HCT116 (cell line): ENCODE data around the gene ZBTB16. TPM values are rescaled to one million over a fixed set of nuclear protein-coding genes. Genes with fewer than 3 reads are reported as not detected.

Source experiments
- ATAC-seq: fragments of 200-7000 bp; cut with Tn5 transposase; 2 replicates; pipeline ENCODE4 v1.9.1; 2020; ENCODE audit warnings: mild to moderate bottlenecking, moderate library complexity
- BruUV-seq: library from RNA; stranded (reverse); fragments of 400-500 nt; replicated peaks from 2 replicates; lab custom pipeline; 2021; lab: Mats Ljungman, UMichigan
- CTCF ChIA-PET: fragments of 300-600 bp; sonication (Branson Sonifier 250); formaldehyde crosslinking; loops from one replicate; lab custom pipeline; 2021; ENCODE audit warnings: antibody characterized with exemption; lab: Charles Lee
- POLR2A ChIA-PET: fragments of 300-600, 350-600 bp; sonication (Branson Sonifier 250); formaldehyde crosslinking; loops from one replicate; lab custom pipeline; 2021; ENCODE audit warnings: antibody characterized with exemption; lab: Charles Lee
- RAD21 ChIA-PET, 2 experiments: fragments of 300-600 bp; sonication (Branson Sonifier 250); formaldehyde crosslinking; loops; one replicate each; lab custom pipeline; 2023; ENCODE audit warnings: low total read pairs in 2 of 2; ENCODE audit not compliant: uncharacterized antibody in 2 of 2, unreplicated experiment in 2 of 2, low non-redundant PET in 1 of 2; lab: Charles Lee
- DNase-seq: peaks from one replicate; pipeline ENCODE4 v3.0.0-alpha.2; 2010; ENCODE audit warnings: low read depth, low spot score
- H2AFZ ChIP-seq: fragments of 200-600 bp; shearing (Covaris generic), sonication (generic); 2 replicates; pipeline ENCODE4 v1.6.1; 2017; ENCODE audit warnings: low read depth, mixed run types, mixed read lengths, antibody characterized with exemption, low read length; ENCODE audit not compliant: poor library complexity, severe bottlenecking
- H3K27ac ChIP-seq: 2 replicates; pipeline ENCODE4 v1.5.1; 2012; ENCODE audit warnings: low read depth, low read length
- H3K27me3 ChIP-seq: fragments of 200-600 bp; sonication (generic); 2 replicates; pipeline ENCODE4 v1.6.1; 2016; ENCODE audit warnings: mixed run types, low read length, mixed read lengths; ENCODE audit not compliant: insufficient read depth
- H3K36me3 ChIP-seq, 2 experiments: fragments of 200-500 bp in 1 of 2; fragments of 200-600 bp in 1 of 2; sonication (Bioruptor generic) in 1 of 2; sonication (generic) in 1 of 2; 2 replicates each; pipeline versions ENCODE4 v1.5.1 to v1.6.1; 2014 to 2016; ENCODE audit warnings: low read length in 2 of 2, inconsistent platforms in 1 of 2, mixed read lengths in 1 of 2, mixed run types in 1 of 2; ENCODE audit not compliant: insufficient read depth in 2 of 2, control insufficient read depth in 1 of 2
- H3K4me1 ChIP-seq, 2 experiments: fragments of 200-600 bp in 1 of 2; sonication (generic) in 1 of 2; 2 replicates each; pipeline versions ENCODE4 v1.5.1 to v1.6.1; 2012 to 2017; ENCODE audit warnings: low read length in 2 of 2, inconsistent platforms in 1 of 2, mild to moderate bottlenecking in 1 of 2, mixed read lengths in 1 of 2, mixed run types in 1 of 2, moderate library complexity in 1 of 2; ENCODE audit not compliant: insufficient read depth in 2 of 2, control insufficient read depth in 1 of 2
- H3K4me2 ChIP-seq: fragments of 200-600 bp; sonication (generic); 2 replicates; pipeline ENCODE4 v1.6.1; 2017; ENCODE audit warnings: mixed run types, low read length, mixed read lengths
- H3K4me3 ChIP-seq, 2 experiments: fragments of 200-600 bp in 1 of 2; sonication (generic) in 1 of 2; replicated peaks in 1 of 2; 2 replicates each; pipeline ENCODE4 v1.5.1; 2011 to 2016; ENCODE audit warnings: low read length in 2 of 2, control low read depth in 1 of 2, low read depth in 1 of 2, mild to moderate bottlenecking in 1 of 2, mixed read lengths in 1 of 2, mixed run types in 1 of 2
- H3K79me2 ChIP-seq: fragments of 200-600 bp; sonication (generic); 2 replicates; pipeline ENCODE4 v1.6.1; 2017; ENCODE audit warnings: mild to moderate bottlenecking, mixed run types, low read length, moderate library complexity, mixed read lengths; ENCODE audit not compliant: insufficient read depth
- H3K9ac ChIP-seq: fragments of 200-600 bp; sonication (generic); 2 replicates; pipeline ENCODE4 v1.6.1; 2016; ENCODE audit warnings: low read length, mixed read lengths
- H3K9me2 ChIP-seq: fragments of 200-600 bp; sonication (generic), shearing (Covaris generic); 2 replicates; pipeline ENCODE4 v1.6.1; 2017; ENCODE audit warnings: mixed run types, mild to moderate bottlenecking, moderate library complexity; ENCODE audit not compliant: insufficient read depth
- H3K9me3 ChIP-seq, 2 experiments: fragments of 200-500 bp in 1 of 2; fragments of 200-600 bp in 1 of 2; sonication (Bioruptor generic) in 1 of 2; sonication (generic) in 1 of 2; 2 replicates each; pipeline ENCODE4 v1.6.1; 2014 to 2017; ENCODE audit warnings: low read length in 2 of 2, mixed read lengths in 2 of 2, inconsistent platforms in 1 of 2, low read depth in 1 of 2, mild to moderate bottlenecking in 1 of 2, mixed run types in 1 of 2, moderate library complexity in 1 of 2; ENCODE audit not compliant: control insufficient read depth in 1 of 2, insufficient read depth in 1 of 2
- H4K20me1 ChIP-seq: fragments of 200-600 bp; sonication (generic), shearing (Covaris generic); 2 replicates; pipeline ENCODE4 v1.6.1; 2017; ENCODE audit warnings: mixed run types, mild to moderate bottlenecking, moderate library complexity; ENCODE audit not compliant: insufficient read depth
- CEBPB ChIP-seq: IDR thresholded peaks from 2 replicates; pipeline ENCODE4 v1.6.1; 2012; ENCODE audit warnings: low read depth
- ELF1 ChIP-seq: IDR thresholded peaks from 2 replicates; pipeline ENCODE4 v1.6.1; 2012; ENCODE audit warnings: low read depth, borderline replicate concordance
- EZH2 ChIP-seq: fragments of 200-600 bp; sonication (generic); IDR thresholded peaks from 2 replicates; pipeline ENCODE4 v1.6.1; 2017; ENCODE audit warnings: antibody characterized with exemption, mixed run types
- EZH2phosphoT487 ChIP-seq: fragments of 200-600 bp; IDR thresholded peaks from 2 replicates; pipeline ENCODE4 v1.6.1; 2018; ENCODE audit warnings: antibody characterized with exemption, borderline replicate concordance
- FOSL1 ChIP-seq: IDR thresholded peaks from 2 replicates; pipeline ENCODE4 v1.6.1; 2012; ENCODE audit warnings: low read depth
- JUND ChIP-seq: IDR thresholded peaks from 2 replicates; pipeline ENCODE4 v1.6.1; 2012
- MAX ChIP-seq: IDR thresholded peaks from 2 replicates; pipeline ENCODE4 v1.6.1; 2012
- POLR2A ChIP-seq: IDR thresholded peaks from 2 replicates; pipeline ENCODE4 v1.7.0; 2011; ENCODE audit warnings: borderline replicate concordance; ENCODE audit not compliant: insufficient read depth, insufficient read length; ENCODE audit errors: extremely low read depth
- SP1 ChIP-seq: IDR thresholded peaks from 2 replicates; pipeline ENCODE4 v1.6.1; 2012; ENCODE audit warnings: low read depth
- SRF ChIP-seq: IDR thresholded peaks from 2 replicates; pipeline ENCODE4 v1.6.1; 2012; ENCODE audit warnings: low read depth
- ZBTB33 ChIP-seq: IDR thresholded peaks from 2 replicates; pipeline ENCODE4 v1.6.1; 2011; ENCODE audit warnings: mild to moderate bottlenecking, low read length, moderate library complexity; ENCODE audit not compliant: insufficient replicate concordance; ENCODE audit errors: extremely low read depth
- ZNF274 ChIP-seq: fragments of 200-500 bp; sonication (Bioruptor generic); IDR thresholded peaks from 2 replicates; pipeline ENCODE4 v1.6.1; 2014; ENCODE audit warnings: mild to moderate bottlenecking, low read depth, low read length, inconsistent platforms
- intact Hi-C: fragments of 100-400 bp; cut with micrococcal nuclease; formaldehyde crosslinking; loops from 2 replicates; pipeline ENCODE4 v1.10.0; 2022
- total RNA-seq: library from RNA; stranded (reverse); gene quantifications from one replicate; pipeline ENCODE4 v1.2.1, GENCODE V29; 2021; ENCODE audit not compliant: unreplicated experiment

The ZBTB16 gene
- total RNA-seq, 1 experiment from 2014 or later: 0.30 TPM

- ATAC-seq: no peak
- ChIA-PET CTCF (interaction anchor here (1.8 kb wide), 1 partner anchor 296 kb away, joined by 5 read pairs; no protein-coding TSS in a partner anchor), RAD21 (interaction anchor here in 1 of 2 experiments (1.1 kb wide), 1 partner anchor 69 kb away, joined by 3 read pairs; no protein-coding TSS in a partner anchor), POLR2A (no interaction called here)
- peaks cover 0 to 4% of the 10 kb centered on the region in 2 experiments; a peak in 1 of 4 replicates for H3K9me3 ChIP-seq
- H3K9ac ChIP-seq: no peak overlapping the region
- no peak overlapping the region for H2AFZ ChIP-seq
- intact Hi-C loops: no loop called here
- no peaks in the 10 kb centered on the region for H3K36me3 ChIP-seq
- H3K27ac ChIP-seq: no peak overlapping the region
- no TSS peak for BruUV-seq
- TF ChIP-seq ZBTB33 (no peak), EZH2 (no peak), POLR2A (no peak), EZH2phosphoT487 (no peak), ZNF274 (no peak), CEBPB (no peak), FOSL1 (no peak), SRF (no peak), ELF1 (no peak), JUND (no peak), MAX (no peak), SP1 (no peak)
- no peaks in the 10 kb centered on the region for H4K20me1 ChIP-seq
- H3K4me2 ChIP-seq: no peak overlapping the region
- H3K27me3 ChIP-seq: 0 out of 2 replicates have a peak, but pooled peaks cover 3% of the 10 kb centered on the region
- H3K4me3 ChIP-seq: no peak overlapping the region
- no peaks in the 10 kb centered on the region for H3K4me1 ChIP-seq
- no peak for DNase-seq
- no peaks in the 10 kb centered on the region for H3K79me2 ChIP-seq
- H3K9me2 ChIP-seq: no peaks in the 10 kb centered on the region
Measured at GRCh38 chr11:114191893-114192292, 132.4 kb downstream of the ZBTB16 start.
